AG08396 (cell line): ENCODE results near the gene THBS2.
A peak's percentile ranks its signal among the peaks of the same experiment; 100 is the strongest.
"Not testable (repeated sequence)": the region's sequence is repeated elsewhere in the genome, so short reads cannot be mapped to it uniquely, and the experiment has no call there.

ENCODE experiments used
- DNase-seq: peaks from one replicate; pipeline ENCODE4 v3.0.0; 2012; ENCODE audit warnings: low spot score, mixed read lengths

The THBS2 gene

DNA sequence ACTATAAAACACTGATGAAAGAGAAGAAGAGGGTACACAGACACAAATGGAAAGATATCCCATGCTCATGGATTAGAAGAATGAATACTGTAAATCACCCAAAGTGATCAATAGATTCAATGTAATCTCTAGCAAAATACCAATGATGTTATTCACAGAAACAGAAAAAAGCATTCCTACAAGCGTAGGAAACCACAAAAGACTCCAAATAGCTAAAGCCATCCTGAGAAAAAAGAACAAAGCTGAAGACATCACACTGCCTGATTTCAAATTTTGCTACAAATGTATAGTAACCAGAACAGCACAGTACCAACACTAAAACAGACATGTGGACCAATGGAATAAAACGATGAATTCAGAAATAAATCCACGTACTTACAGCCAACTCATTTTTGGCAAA is 43.0 kb downstream of the THBS2 start:
- no peak for DNase-seq

DNA sequence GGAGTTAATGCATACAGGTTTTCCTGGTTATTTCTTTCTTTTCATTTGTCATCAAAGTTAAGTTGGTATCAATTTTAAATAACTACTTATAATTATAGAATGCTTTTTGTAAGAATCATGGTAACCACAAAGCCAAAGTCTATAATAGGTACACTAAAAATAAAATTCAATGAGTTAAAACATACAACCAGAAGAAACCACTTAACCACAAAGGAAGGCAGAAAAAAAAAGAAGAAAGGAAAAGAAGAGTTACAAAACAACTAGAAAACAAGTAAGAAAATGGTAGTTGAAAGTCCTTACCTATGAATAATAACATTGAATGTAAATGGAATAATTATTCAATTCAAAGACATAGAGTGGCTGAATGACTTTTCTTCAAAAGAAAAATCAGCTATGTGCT is 45.6 kb downstream of the THBS2 start:
- DNase-seq: no peak

DNA sequence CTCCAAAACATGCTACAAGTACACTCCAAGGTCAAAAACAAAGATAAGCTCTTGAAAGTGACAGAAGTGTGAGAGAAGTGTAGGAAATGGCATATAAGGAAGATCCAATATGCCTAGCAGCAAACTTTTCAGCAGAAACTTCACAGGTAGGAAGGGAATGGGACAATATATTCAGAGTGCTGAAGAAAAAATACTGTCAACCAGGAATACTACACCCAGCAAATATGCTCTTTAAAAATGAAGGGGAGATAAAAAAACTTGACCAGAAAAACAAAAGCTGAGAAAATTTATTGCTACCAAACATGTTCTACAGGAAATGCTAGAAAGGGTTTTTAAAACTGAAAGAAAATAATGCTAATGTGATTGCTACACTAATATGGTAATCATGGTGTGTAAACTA is 46.2 kb downstream of the THBS2 start:
- no peak for DNase-seq

DNA sequence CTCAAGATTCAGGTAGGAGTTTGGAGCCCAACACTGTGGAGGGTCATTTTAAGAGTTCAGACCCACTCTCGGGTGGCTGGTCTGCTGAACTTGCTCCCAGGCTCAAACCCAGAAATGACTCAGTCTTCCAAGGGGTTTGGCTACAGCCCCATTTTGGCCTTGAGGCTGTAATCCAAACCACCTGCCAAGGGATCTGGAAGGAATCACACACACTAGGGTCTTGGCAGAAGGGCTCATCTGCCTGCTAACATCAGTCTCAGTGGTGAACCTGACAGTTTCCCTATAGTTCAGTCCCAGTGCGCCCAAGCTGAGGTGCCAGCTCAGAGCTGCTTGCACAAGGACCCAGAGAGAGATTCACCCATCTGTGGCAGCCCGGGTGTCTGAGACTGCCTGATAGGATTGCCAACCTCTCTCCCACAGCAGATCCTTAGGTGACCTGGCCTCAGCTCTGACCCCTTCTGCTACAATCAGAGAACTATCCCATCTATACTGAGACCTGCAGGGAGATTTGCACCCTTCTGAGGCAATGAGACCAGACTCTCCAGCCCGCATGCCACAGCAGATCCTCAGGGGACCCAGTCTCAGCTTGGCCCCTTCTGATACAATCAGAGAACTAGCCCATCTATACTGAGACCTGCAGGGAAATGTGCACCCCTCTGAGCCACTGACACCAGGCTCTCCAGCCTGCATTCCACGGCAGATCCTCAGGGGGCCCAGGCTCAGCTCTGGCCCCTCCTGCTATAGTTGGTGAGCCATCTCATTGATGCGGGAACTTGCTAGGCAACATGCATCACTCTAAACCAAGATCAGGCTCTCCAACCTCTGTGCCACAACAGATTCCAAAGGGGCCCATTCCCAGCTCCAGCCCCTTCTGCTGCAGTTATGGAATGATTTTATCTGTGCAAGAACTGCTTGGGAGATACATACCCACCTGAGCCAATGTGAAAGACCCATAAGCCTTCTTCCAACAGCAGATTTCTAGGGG is 48.2 kb downstream of the THBS2 start:
- DNase-seq: peak; percentile 57

DNA sequence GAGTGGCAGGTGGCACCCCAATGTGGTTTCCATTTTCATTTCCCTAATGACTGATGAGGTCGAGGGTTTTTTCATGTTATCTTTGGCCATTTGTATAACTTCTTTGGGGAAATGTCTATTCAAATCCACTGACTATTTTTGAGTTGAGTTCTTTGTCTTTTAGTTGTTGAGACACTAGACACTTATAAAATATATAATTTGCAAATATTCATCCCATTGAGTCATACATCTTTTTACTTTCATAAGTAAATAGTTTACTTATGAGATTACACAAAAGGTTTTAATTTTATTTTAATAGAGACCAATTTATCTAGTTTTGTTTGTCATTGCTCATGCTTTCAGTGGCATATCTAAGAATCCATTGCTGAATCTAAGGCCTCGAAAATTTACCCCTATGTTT is 49.5 kb downstream of the THBS2 start:
- no peak for DNase-seq

DNA sequence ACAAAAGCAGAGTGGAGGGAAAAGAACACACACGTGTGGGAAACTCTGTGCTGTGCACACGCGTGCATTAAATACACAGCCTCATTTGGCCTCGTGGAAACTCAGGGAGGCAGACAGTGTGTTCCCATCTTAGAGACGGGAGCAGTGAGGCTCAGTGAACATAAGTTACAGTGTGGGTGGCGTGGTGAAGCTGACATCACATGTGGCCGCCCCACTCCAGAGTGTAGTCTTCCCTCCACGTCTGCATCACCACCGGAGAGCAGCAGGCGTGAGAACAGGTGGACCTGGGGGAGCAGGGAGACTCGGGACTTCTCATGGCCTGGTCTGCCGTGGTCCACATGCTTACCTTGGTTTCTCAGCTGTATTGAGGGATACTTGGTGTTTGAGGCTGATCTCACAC is 51.7 kb downstream of the THBS2 start:
- DNase-seq: no peak

DNA sequence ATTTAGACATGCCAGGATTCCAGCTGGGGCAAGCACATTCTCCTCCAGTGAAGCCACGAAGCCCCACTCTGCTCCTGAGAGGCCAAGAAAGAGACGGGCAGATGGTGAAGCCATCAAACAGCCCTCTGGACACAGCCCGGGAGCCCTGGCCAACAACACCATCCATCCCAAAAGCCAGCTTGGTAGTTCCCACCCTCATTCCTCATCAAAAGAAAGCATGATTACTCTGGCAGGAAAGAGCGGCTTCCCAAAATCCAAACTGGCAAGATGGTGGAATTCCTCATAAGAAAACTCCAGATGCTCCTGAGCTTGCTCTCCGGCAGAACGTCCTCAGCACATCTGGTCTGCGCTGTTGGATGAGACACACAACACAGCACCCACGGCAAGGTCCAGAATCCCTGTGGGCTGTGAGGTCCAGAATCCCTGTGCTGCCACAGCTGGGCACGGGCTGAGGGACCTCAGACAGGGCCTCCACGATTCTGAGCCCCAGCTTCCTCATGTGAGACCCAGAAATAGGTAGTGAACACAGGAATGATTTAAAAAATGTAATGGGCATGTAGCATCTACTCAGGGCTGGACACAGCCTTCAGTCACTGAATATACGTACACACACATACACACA is 52.6 kb downstream of the THBS2 start:
- no peak for DNase-seq

DNA sequence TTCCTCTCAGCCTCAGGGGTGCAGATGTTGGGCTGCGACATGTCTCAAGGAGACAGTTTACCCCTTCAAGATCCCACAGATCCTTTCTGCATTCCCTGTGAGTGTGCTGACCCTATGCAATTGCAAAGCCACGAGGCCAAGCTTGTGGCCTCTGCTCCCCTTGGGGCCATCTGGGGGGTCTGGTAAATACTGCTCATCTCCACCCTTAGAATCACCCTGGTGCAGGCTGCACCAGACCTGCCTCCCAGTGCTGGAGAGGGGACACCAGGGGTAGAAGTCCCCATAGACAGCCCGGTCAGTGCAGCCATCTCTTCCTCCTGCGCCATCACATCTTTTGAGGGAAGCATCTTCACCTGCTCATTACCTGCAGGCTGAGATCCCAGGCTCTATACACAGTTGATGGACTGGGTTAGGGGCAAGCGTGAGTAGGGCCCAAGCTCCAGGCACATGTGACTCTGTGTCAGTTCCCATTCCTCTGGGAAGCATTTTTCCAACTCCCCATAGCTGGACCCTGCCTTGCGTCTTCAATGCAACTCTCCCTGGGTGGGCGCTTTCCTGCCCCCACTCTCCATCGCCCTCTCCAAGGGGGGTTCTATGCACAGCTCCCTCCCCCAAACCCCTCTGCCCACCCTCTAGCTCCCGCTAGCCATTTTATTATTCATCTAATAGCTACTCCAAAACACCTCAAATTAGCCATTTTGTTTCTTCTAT is 53.9 kb downstream of the THBS2 start:
- no peak for DNase-seq

DNA sequence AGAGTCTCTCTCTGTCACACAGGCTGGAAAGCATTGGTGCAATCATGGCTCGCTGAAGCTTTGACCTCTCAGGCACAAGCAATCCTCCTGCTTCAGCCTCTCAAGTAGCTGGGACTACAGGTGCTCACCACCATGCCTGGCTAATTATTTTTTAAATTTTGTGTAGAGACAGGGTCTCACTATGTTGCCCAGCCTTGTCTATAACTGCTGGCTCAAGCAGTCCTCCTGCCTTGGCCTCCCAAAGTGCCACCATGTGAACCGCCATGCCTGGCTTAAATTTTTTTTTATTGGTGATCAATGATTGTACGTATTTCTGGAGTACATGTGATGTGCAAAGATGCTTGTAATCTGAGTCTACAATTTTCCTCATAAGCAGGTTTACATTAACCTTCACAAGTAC is 54.8 kb downstream of the THBS2 start:
- no peak for DNase-seq

DNA sequence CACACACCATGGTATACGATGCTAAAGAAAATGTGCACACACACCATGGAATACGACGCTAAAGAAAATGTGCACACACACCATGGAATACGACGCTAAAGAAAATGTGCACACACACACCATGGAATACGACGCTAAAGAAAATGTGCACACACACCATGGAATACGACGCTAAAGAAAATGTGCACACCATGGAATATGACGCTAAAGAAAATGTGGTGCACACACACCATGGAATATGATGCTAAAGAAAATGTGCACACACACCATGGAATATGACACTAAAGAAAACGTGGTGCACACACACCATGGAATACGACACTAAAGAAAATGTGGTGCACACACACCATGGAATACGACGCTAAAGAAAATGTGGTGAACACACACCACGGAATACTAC is 55.7 kb downstream of the THBS2 start:
- not testable (repeated sequence) for DNase-seq

DNA sequence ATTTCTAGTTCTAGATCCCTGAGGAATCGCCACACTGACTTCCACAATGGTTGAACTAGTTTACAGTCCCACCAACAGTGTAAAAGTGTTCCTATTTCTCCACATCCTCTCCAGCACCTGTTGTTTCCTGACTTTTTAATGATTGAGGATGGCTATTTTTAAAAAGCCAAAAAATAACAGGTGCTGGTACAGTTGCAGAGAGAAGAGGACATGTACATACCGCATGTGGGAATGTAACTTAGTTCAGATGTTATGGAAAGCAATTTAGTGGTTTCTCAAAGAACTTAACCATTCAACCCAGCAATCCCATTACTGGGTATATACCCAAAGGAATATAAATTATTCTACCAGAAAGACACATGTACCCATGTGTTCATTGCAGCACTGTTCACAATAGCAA is 57.4 kb downstream of the THBS2 start:
- not testable (repeated sequence) for DNase-seq

DNA sequence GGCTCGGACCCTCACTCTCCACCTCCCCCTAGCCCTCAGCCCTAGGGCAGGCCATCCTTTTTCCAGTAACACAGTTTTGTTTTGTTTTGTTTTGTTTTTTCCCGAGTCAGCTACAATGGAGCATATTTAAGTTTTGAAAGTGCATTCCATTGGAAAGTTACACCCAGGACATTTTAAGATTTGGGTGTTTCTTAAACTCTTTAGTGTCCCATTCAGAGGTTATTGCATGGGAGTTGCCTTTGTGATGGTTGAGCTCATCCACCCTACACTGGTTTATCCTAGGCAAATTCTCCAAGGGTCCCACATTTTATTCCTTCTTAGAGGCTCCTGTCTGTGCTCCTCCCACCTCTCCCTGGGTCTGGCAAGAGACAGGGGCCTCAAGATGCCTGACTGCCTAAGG is 58.9 kb downstream of the THBS2 start:
- DNase-seq: no peak

DNA sequence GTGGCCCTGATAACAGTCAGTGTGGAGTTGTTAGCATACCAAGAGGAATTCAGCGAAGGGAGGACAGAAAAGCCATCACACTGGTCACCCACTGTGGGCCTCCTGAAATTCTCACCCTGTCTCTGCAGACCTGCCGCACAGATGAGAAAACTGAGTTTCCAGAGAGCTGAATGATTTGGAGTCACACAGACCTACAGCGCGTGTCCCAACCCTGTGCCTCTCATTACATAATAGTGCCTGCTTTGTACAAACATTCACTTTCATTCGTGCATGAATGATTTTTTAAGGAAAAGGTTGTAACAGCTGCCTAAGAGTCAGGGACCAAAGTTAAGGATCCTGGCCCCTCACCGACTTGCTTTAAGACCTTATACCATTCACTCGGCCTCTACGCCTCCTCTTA is 62.7 kb downstream of the THBS2 start:
- DNase-seq: no peak

DNA sequence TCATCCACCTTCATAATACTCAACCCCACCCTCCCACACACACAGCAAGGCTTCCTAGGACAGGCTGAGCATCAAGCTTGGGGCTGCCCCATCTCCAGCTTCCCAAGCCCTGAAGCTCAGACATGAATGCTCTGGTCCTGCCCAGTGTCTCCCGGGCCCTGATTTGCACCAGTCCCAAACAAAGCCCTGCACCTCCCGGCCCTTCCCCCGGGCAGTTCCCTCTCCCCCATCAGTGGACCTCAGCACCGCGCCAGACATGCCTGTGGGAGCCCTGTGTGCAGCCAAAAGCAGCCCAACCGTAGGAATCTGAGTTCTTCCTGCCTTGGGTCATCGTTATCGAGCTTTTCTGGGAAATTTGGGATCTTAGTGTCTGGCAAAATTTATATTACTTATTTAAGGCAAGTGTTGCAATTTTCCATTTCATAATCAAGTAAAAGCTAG is 63.5 kb downstream of the THBS2 start:
- peak; percentile 87 for DNase-seq

DNA sequence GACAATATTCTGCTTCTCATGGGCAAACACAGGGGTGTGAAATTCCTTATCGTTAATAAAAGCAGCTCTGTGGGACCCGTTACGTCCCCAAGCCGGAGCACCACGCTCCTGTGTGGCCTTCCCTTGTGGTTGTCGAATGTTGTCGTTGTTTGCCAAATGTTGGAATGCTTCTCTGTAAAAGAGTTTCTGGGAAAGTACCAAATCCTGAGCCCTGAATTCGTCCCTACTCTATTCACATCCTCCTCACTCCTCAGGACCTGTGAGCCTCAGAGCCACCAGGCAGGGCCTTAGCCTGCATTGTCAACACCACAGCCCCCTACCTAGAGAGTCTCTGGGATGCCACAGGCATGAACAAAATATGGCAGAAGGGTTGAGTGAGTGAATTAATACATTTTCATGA is 64.0 kb downstream of the THBS2 start:
- DNase-seq: no peak

DNA sequence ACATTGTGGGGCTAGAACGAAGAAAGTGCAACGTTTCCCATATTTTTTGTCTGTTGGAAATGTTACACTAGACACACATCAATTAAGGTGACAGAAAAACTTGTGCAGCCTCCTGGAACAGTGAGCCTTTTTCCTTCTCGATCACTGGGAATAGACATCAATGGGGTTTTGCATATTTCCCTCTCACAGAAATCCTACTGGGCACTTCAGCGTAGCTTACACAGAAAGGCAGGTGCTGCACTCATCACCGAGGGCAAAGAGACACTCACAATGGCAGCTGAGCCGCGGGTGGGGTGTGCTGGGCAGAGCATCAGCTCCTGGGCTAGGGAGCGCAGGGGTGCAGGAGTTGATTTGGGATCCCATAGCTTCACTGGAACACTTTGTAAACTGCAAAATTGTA is 64.5 kb downstream of the THBS2 start:
- DNase-seq: no peak

DNA sequence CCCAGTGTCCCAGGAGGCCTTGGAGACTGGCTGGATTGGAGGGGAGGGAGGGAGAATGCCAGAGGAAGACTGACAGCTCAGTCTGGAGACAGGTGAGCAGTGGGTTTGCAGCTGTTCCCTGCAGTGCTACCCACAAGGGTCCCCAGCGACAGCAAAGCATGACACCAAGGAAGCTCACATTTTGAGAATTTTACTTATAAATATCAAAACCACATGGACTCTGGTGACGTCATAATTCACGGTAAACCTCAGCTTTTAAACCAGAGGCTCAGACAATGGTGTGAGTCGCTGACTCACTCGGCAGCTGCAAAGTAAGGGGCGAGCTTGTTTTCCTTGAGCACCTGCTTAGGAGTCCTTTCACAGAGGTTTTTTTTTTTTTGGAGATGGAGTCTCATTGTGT is 65.2 kb downstream of the THBS2 start:
- DNase-seq: peak; percentile 80

DNA sequence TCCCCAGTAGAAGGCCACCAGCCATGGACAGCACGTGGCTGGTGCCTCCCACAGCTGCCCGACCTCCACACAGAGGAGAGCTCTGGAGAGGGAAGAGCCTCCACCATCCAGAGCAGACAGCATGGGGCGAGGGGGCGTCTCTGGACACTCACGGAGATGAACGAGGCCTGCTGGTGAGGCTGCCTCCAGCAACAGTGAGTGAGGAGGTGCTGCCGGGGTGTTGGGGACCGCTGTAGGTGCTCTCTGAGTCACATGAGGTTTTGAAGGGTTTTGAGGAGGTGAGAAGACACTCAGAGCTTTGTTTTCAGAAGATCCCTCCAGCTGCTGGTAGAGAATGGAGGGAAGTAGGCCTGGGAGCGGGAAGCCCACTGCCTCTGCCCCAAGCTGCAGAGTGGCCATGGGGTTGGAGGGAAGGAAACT is 65.6 kb downstream of the THBS2 start:
- DNase-seq: no peak

DNA sequence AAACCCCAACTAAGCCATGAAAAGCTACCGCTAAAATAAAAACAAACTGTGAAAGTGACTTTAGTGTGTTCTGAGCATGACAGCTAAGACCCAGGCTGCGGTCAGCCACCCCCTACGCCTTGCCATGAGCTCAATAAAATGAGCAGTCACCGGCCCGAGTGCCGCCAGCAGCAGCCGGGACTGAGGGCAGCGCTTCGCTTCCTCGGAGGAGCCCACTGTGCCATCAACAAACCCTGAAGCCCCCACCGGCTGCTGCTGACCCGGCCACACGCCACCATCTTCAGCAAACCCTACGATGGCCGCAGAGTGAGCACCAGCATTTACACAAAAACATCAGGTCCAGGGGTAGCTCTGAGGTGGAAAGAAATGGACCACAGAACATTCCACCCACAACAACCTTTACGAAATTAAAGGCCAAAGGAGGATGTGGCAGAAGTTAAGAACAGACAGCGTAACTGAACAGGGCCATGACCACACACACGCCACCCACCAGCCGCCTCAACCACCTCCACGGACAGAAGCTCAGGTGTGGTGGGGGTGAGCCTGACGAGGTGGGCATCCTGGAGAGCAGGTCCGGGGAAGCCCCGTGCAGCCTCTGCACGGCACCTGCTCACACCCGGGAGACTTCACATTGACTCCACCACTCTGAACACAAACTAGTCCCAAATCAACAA is 67.0 kb downstream of the THBS2 start:
- DNase-seq: no peak

DNA sequence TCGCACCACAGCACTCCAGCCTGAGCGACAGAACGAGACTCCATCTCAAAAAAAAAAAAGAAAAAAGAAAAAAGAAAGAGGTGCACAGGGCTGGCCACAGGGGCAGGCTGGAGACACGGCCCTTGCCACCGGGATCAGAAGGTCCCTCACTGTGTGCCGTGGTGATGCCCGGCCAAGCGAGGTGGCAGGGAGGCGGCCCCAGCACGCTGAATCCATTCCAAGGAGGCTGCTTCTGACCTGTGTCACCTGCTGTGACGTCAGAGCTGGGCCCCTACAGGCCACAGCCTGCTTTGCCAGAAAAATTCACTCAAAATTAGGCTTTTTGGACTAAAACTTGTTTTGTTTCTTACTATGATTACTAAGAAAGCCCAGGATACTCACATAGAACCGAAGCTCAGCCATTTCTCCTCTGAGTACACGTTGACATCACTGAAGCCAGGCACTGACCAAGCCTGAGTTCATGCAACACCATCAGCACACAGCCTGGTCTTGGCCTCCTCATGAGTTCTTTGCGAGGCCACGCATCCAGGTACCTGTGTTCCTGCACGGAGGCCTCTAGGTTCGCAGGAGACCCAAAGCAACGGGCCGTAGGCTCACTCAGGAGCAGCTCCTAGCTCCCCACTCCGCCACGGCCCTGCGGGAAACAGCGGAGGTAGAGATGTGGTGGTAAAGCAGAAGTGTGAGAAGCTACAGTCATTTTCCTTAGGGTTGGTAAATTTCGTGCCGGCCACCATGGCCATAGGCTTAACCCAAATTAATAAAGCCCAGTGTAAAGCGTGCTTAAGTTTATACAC is 67.8 kb downstream of the THBS2 start:
- no peak for DNase-seq

DNA sequence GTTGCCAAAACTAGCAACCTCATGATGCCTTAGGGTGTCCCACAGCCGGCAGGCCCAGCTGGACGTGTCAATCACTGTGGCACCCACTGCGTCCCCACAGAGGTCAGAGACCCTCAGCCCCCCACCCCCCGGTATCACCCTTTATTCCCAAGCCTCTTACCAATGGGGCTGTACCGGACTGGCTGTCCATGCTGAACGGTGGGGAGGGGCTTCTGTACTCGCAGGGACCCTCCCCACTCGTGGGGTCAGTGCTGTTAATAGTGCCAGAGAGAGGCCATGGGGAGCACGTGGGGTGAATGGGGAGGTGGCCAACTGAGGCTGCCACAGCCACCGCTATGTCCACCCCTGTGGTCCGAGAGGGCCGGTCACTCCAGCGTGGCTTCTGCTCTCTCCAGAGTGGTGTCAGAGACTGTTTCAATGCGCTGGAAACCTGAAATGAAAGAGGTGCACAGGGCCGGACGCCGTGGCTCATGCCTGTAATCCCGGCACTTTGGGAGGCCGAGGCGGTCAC is 68.6 kb downstream of the THBS2 start:
- DNase-seq: no peak
